NCI-H2196 treated with DMSO at 0.1 percent for 48 hours (cell line): Measurements from ENCODE around the gene CELF5.

Experiments used
- DNase-seq: peaks from one replicate; lab custom pipeline; 2025; ENCODE audit not compliant: unreplicated experiment; lab: John Stamatoyannopoulos, UW

Gene CELF5

DNA sequence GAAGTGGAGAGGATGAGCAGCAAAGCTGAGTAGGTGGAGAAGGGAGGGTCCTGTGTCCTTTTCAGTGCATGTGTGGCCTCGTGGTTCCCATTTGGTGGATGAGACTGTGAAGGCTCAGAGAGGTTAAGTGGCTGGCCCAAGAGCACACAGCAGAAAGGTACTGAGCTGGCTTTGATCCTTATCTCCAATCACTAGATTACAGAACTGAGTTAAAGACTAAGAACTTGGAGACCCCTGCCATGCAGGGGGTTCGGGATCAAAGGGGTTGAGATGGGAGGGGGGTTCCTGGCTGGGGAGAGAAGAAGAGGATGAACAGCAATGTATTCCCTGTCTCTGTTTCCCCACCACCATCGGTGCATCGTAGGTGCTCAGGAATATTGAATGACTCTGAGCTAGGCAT is 11.8 kb downstream of the CELF5 start:
- no peak for DNase-seq

DNA sequence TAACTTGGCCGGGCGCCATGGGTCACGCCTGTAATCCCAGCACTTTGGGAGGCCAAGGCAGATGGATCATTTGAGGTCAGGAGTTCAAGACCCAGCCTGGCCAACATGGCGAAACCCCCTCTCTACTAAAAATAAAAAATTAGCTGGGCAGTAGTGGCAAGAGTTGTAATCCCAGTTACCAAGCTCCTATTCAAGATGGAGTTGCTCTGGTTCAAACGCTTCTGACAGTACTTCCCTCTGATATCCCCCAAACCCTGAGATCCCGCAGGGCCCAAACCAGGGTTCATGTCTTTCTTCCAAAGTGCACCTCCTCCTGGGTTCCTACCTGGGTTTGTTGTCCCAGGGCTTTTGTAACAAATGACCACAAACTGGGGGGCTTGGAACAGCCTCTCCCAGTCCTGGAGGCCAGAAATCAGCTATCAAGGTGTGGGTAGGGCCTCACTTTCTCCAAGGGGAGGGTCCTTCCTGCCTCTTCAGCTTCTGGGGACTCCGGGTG is 13.7 kb downstream of the CELF5 start:
- no peak for DNase-seq

GRCh38 chr19:3239367-3239766 is 14.9 kb downstream of the CELF5 start:
- DNase-seq = no peak

DNA sequence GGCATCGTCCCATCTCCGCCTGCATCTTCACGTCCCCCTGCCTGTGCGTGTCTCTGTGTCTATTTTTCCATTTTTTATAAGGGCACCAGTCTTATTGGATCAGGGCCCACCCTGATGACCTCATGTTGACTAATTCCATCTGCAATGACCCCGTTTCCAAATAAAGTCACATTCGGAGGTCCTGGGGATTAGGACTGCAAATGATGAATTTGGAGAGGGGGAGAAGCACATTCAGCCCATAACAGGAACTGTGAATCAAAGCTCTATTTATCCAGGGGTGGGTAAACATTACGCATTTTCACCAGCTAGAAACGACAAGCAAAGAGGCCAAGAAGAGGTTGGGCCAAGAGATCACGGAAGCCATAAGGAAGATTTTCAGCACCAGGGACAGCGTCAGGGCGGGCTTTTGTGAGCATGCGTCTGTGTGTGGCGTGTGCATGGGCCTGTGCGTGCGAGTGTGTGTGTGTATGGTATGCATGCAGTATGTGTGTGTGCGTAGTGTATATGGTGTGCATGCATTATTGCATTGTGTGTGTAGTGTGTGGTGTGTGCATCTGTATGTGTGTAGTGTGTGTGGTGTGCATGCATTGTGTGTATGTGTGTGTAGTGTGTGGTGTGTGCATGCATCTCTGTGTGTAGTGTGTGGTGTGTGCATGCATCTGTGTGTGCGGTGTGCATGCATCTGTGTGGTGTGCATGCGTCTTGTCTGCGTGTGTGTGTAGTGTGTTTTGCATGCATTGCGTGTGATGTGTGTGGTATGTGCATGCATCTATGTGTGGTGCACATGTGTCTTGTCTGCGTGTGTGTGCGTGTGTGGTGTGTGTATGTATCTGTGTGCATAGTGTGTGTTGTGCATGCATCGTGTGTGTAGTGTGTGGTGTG is 19.6 kb downstream of the CELF5 start:
- DNase-seq = no peak

- no peak for DNase-seq
These were observed 20.6 kb downstream of the CELF5 start for GRCh38 chr19:3245050-3245449.

DNA sequence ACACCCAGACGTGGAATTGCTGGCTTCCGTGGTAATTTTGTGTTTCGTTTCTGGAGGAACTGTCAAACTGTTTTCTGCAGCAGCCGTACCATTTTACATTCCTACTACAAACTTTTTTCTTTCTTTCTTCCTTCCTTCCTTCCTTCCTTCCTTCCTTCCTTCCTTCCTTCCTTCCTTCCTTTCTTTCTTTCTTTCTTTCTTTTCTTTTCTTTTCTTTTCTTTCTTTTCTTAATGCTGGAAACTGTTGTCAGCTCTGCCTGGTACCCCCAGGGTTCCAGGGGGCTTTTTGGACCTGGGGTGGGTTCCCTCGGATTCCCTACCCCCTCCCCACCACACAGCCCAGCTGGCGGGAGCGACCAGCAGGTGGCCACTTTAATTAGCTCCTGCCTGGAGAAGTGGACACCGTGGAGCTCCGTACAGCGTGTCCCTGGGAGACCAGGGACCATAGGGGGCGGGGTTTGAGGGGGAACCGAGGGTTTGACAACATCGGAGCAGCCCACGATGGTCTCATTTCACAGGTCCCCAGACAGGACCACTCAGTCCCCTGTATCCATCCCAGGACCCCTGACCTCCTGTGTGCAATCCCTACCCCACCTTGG is 24.4 kb downstream of the CELF5 start:
- DNase-seq = no peak

GRCh38 chr19:3249408-3249807 is 24.9 kb downstream of the CELF5 start:
- no peak for DNase-seq

GRCh38 chr19:3250675-3251074 is 26.2 kb downstream of the CELF5 start:
- DNase-seq = no peak

- DNase-seq = no peak
These were observed 26.8 kb downstream of the CELF5 start for GRCh38 chr19:3251229-3251628.

GRCh38 chr19:3252650-3253049 is 28.2 kb downstream of the CELF5 start:
- DNase-seq = no peak

- DNase-seq = no peak
These were observed 28.8 kb downstream of the CELF5 start for GRCh38 chr19:3253270-3253669.

DNA sequence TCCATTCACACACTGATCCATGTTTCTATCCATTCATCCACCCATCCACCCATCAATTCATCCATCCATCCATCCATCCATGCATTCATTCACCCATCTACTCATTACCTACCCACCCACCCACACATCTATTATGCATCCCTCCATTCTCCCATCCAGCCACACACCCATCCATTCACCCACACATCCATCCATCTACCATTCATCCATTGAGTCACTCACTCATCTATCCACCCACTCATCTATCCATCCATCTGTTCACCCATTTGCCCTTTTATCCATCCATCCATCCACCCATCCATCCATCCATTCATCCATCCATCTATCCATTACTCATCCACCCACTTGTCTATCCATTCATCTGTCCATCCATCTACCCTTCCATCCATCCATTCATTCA is 30.1 kb downstream of the CELF5 start:
- DNase-seq = no peak

DNA sequence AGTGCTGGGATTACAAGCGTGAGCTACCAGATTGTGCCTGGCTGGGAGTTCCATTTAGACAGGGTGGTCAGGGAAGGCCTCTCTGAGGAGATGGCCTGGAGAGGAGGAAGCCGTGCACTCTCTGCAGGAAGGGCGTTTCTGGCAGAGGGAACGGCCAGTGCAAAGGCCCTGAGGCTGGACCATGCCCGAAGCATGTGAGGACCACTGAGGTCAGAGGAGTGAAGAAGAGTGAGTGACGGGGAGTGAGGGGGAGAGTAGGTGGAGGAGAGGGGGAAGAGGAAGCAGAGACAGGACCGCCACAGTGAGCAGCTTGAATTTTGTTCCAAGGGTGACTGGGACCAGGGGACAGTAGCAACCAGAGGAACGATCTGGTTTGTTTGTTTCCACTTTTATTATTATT is 32.6 kb downstream of the CELF5 start:
- DNase-seq = no peak

- DNase-seq = no peak
These were observed 37.9 kb downstream of the CELF5 start for GRCh38 chr19:3262362-3262761.

DNA sequence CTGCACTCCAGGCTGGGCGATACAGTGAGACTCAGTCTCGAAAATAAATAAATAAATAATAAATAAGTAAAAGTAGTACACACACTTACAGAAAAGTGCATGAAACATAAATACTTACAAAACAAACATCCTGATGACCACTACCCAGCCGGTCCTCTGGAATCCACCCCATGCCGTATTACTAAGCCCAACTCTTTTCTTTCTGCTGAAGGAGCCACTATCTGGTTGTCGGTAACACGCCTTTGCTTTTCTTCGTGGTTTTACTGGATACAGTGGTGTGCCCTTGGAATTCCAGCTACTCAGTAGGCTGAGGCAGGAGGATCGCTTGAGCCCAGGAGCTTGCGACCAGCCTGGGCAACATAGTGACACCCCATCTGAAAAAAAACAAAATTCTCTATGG is 39.4 kb downstream of the CELF5 start:
- DNase-seq = no peak

DNA sequence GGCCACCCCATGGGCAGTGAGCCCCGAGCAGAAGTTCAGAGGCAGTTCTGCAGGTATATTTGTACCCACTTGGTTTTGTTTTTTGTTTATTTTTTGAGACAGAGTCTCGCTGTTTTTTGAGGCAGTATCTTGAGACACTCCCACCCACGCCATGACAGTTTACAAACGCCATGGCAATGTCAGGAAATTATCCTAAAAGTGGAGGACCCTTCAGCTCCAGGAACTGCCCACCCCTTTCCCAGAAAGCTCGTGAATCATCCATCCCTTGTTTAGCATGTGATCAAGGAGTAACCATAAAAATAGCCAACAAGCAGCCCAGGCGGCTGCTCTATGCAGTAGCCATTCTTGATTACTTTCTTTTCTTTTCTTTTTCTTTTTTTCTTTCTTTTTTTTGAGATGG is 41.0 kb downstream of the CELF5 start:
- DNase-seq = no peak

DNA sequence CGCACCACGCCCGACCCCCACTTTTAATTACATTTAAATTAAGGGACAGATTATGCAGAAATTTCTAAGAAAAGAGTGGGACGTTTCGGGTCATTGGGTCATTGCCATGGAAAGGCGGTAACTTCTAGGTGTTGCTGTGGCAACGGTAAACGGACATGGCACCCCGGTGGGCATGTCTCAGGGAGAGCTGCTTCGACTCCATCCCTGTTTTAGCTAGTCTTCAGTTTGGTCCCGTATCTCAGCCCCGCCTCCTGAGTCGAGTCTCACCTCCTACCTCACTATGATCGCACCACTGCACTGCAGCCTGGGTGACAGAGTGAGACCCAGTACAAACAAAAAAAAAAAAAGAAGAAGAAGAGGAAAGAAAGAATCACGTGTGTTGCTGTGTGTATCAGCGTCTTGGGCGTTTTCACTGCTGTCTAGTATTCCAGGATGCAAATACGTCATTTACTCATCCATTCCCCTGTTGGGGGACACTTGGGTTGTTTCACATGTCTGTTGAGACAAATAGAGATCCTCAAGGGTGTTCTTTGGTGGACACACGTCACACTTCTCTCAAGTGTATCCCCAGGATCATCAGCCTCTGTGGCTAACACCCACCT is 41.7 kb downstream of the CELF5 start:
- no peak for DNase-seq

DNA sequence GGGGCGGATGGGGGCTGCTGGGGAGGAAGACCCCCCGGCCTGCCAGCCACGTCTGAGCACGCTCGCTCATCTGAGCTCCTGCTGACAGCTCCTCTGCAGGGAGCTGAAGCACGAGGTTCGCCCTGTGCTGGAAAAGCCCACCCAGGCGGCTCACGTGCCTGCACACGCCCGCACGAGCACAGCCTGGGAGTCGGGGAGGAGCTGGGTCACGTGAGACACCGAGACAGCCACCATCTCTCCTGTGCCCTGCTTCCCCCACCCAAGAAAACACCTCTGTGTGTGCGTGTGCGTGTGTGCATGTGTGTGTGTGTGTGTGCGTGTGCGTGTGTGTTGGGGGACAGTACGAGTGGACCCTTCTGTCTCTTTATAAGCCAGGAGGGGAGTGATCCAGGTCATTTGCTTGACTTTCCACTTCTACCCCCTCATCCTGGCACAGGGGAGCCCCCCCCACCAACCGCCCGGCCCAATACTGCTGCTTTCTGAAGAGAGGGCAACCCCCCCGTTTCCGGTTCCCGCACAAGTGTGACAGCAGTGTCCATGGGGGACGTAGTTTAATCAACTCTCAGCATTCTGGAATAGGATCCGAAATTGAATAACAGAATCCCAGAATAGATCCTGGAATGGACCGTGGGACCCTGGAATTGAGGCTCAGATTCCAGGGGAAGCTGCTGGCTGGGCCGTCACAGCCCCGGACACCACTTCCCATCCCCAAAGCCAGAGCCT is 42.5 kb downstream of the CELF5 start:
- DNase-seq = no peak

- DNase-seq = no peak
These were observed 43.9 kb downstream of the CELF5 start for GRCh38 chr19:3268326-3268725.

DNA sequence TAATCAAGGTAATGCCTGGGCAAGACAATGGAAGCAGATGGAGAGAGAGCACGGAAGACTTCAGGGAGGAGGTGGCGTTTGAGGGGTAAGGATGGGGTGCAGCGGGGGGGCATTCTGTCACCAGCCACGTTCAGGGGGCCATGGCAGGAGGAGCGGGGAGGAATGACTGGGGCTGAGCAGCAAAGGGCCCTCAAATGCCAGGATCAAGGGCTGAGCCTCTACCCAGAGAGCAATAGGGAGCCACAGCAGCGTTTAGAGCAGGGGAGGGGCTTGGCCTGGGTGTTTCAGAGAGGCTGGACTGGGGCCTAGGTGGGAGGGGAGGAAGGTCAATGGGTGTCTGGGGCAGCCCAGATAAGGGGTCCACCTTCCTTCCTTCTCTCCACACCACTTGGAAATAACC is 44.3 kb downstream of the CELF5 start:
- DNase-seq = no peak

DNA sequence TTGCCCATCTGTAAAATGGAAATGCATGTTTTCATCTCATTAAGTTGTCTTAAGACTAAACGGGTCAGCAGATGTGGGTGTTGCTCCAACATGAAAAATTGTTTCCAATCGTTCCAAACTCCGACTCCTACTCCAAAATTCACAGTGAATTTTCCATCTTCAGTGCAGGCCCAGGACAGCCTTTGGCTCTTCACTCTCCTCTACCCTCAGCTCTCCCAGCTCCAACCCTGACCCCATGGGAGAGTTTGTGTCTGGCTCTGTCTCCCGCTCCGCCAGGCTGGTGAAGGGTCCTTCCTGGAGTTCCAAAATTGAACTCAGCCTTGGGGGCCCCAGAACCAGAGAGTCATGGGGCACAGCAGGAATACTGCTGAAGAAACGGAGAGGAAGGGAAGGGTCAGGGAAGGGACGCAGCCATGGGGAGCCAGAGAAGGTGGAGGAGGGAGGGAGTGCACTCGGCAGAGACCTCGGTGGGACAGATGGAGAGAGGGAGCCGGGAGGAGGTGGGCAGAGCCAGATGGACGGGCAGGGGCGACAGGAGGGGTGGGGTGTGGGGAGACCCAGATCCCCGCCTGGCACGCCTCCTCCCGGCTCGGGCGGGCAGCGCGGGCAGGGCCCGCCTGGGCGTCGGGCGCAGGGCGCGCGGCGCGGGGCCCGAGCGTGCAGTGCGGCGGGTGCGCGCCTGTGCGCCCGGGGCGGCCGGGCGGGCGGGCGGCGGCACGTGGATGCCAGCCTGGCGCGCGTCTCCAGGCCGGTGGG is 45.6 kb downstream of the CELF5 start:
- DNase-seq = no peak
